ENCODE data around the gene FAM83B. TPM values are rescaled to one million over a fixed set of nuclear protein-coding genes. Genes with fewer than 3 reads are reported as not detected.
"Not testable (repeated sequence)": the region's sequence is repeated elsewhere in the genome, so short reads cannot be mapped to it uniquely, and the experiment has no call there.

Gene FAM83B
- total and polyA plus RNA-seq, 7 donors: 0.04 to 1.7 (median 0.47) TPM

DNA sequence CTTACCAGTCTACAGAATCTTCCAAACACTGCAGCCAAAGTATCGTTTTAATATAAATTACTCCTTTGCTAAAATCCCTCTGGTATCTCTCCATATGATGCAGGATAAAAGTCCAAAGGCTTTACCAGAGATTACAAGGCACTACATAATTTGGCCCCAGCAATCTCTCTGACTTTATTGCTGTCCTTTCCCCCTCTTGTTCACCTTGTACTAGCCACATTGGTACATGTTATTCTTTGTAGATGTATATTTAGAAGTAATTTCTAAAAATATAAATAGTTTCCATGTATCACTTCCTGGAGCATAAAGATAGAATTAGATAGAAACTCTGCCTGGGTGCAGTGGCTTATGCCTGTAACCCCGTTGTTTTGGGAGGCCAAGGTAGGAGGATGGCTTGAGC, 28.7 kb upstream of the FAM83B start:
- Histone ChIP-seq H3K36me3 (ENCODE audit: insufficient read depth in 1 of 2, low read depth in 1 of 2) (no peaks in the 10 kb centered on the region), H3K9me3 (no peaks in the 10 kb centered on the region), H3K4me1 (no peaks in the 10 kb centered on the region), H3K27me3 (ENCODE audit: insufficient read depth in 3 of 3, low read length in 2 of 3) (no peaks in the 10 kb centered on the region), H3K4me3 (no peak overlapping the region), H3K27ac (no peak overlapping the region)
- intact Hi-C loops (cut with DNase I): no loop called here
- ATAC-seq (no peak), DNase-seq (no peak)
- TF ChIP-seq, protein P1, sequence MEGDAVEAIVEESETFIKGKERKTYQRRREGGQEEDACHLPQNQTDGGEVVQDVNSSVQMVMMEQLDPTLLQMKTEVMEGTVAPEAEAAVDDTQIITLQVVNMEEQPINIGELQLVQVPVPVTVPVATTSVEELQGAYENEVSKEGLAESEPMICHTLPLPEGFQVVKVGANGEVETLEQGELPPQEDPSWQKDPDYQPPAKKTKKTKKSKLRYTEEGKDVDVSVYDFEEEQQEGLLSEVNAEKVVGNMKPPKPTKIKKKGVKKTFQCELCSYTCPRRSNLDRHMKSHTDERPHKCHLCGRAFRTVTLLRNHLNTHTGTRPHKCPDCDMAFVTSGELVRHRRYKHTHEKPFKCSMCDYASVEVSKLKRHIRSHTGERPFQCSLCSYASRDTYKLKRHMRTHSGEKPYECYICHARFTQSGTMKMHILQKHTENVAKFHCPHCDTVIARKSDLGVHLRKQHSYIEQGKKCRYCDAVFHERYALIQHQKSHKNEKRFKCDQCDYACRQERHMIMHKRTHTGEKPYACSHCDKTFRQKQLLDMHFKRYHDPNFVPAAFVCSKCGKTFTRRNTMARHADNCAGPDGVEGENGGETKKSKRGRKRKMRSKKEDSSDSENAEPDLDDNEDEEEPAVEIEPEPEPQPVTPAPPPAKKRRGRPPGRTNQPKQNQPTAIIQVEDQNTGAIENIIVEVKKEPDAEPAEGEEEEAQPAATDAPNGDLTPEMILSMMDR (IDR thresholded peaks at IDR 0.05): no peak
- 57 to 63% (median 62%) methylated on average over 2 of the region's 2 CpGs for WGBS, 3 donors

DNA sequence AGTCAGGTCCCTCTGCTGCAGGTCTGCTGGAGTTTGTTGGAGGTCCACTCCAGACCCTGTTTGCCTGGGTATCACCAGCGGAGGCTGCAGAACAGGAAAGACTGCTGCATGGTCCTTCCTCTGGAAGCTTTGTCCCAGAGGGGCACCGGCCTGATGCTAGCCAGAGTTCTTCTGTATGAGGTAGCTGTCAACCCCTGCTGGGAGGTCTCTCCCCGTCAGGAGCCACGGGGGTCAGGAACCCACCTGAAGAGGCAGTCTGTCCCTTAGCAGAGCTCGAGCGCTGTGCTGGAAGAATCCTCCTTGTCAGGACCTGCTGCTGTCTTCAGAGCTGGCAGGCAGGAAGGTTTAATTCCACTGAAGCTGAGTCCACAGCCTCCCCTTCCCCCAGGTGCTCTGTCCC, 22.3 kb upstream of the FAM83B start:
- ATAC-seq; H3K4me1 ChIP-seq; intact Hi-C loops (cut with DNase I); H3K27ac ChIP-seq; H3K36me3 ChIP-seq (ENCODE audit: insufficient read depth in 1 of 2, low read depth in 1 of 2); DNase-seq; H3K4me3 ChIP-seq; H3K9me3 ChIP-seq; H3K27me3 ChIP-seq (ENCODE audit: insufficient read depth in 3 of 3, low read length in 2 of 3): not testable (repeated sequence)
- WGBS, 3 donors: 85 to 89% (median 87%) methylated on average over 6 of the region's 6 CpGs

DNA sequence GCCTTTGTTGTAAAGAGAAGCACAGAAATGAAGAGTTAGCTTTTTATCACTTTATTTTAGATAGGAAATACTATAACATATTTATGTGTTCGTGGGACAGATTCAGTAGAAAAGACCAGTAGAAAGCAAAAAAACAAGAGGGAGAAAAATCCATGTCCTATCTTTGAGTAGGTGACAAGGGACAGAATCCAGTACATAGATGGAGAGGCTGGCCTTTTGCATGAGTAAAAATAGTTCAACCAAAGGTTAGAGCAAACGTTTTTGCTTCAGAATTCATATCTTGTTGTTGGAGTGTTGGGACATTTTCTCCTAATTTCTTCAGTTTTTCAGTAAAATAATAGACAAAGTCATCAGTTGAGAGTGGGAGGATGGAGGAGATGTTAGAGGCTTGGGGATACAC, 19.6 kb upstream of the FAM83B start:
- H3K27ac ChIP-seq: no peak overlapping the region
- DNase-seq (no peak), ATAC-seq (no peak)
- H3K4me3 ChIP-seq: no peak overlapping the region
- no peaks in the 10 kb centered on the region for H3K4me1 ChIP-seq
- WGBS, 3 donors: 41 to 55% (median 44%) methylated on average over 2 of the region's 2 CpGs
- H3K36me3 ChIP-seq (ENCODE audit: insufficient read depth in 1 of 2, low read depth in 1 of 2): no peaks in the 10 kb centered on the region
- no peaks in the 10 kb centered on the region for H3K9me3 ChIP-seq
- TF ChIP-seq, protein P1 (IDR thresholded peaks at IDR 0.05): no peak
- intact Hi-C loops (cut with DNase I): no loop called here
- no peaks in the 10 kb centered on the region for H3K27me3 ChIP-seq (ENCODE audit: insufficient read depth in 3 of 3, low read length in 2 of 3)

DNA sequence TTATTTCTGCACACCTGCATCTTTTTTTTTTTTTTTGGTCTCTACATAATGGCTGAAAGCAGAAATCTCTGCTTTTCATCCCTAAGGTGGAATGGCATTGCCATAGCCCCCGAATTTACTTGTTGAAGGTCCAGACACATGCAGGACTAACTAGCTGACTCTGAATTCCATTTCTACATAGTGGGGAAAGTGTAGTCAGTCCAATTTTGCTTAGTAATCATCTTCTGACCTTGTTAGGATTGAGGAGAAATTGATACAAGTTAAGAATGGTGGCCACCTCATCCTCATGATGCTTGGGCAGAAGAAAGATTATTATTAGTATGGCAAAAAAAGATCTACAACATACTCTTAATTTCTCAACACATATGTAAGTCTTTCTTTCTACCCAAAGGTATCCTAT, 16.4 kb upstream of the FAM83B start:
- no peaks in the 10 kb centered on the region for H3K4me1 ChIP-seq
- H3K27me3 ChIP-seq (ENCODE audit: insufficient read depth in 3 of 3, low read length in 2 of 3): no peaks in the 10 kb centered on the region
- no peak overlapping the region for H3K4me3 ChIP-seq
- WGBS, 3 donors: 21 to 77% (median 70%) methylated on average over 1 of the region's 1 CpG
- intact Hi-C loops (cut with DNase I): no loop called here
- H3K9me3 ChIP-seq: no peaks in the 10 kb centered on the region
- TF ChIP-seq, protein P1 (IDR thresholded peaks at IDR 0.05): no peak
- H3K36me3 ChIP-seq (ENCODE audit: insufficient read depth in 1 of 2, low read depth in 1 of 2): no peaks in the 10 kb centered on the region
- H3K27ac ChIP-seq: no peak overlapping the region
- DNase-seq (no peak), ATAC-seq (no peak)

DNA sequence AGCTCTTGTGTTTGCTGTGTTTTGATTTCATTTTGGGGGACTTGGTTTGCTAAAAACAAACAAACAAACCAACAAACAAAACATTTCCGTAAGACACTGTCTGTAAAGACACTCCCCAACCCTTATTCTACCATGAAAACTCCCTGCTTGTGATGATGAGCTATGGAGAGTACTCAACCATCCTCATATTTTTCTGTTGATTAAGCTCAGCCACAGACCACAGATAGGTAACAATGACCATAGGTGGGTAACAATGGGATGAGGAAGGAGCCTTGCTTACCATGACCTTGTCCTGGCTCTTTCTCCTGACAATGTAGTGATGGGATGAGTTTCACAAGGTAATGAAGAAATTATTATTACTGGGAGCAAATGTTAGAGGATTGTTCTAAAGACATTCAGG, 11.4 kb upstream of the FAM83B start:
- H3K9me3 ChIP-seq: no peaks in the 10 kb centered on the region
- no peak overlapping the region for H3K27ac ChIP-seq
- no peaks in the 10 kb centered on the region for H3K27me3 ChIP-seq (ENCODE audit: insufficient read depth in 3 of 3, low read length in 2 of 3)
- no peak overlapping the region for H3K4me3 ChIP-seq
- TF ChIP-seq, protein P1 (IDR thresholded peaks at IDR 0.05): no peak
- ATAC-seq: no peak
- no peak for DNase-seq
- no peaks in the 10 kb centered on the region for H3K36me3 ChIP-seq (ENCODE audit: insufficient read depth in 1 of 2, low read depth in 1 of 2)
- intact Hi-C loops (cut with DNase I): no loop called here
- WGBS, 3 donors: 76 to 83% (median 81%) methylated on average over 1 of the region's 1 CpG
- no peaks in the 10 kb centered on the region for H3K4me1 ChIP-seq
